ENCODE data around the gene CLEC16A.

DNA sequence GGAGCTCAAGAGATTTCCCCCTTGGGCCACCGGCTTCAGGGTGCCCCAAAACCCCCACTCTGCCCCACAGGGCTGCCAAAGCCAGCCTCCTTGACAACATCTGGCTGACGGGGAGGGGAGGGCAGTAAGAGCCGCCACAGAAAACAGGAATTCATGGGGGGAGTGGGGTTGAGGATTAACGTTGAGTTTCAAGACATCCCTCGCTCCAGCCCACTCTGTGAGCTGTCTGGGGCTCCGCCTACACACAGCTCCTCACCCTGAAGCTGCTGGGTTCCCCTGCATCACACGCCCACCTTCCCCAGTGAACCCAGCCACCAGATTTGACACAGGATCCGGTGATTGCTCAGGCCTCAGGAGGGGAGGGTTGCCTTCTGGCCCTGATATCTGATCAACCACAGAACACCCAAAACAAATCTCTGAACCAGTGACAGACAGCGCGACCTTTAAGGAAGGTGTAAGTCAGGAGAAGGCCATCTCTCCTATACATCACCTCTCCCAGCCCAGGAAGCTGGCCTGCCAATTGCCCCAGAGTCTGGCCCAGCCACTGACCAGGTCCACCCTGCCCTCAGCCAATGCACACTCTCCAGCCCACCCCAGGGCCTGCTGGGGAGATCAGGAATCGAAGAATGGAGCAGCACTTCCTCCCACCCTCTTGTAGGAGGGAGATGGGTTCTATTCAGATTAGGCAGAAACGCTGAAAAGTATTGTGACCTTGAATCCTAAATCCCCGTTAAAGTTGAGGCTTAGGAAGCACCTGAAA is 132.1 kb downstream of the CLEC16A start:
- TF ChIP-seq, protein P1, sequence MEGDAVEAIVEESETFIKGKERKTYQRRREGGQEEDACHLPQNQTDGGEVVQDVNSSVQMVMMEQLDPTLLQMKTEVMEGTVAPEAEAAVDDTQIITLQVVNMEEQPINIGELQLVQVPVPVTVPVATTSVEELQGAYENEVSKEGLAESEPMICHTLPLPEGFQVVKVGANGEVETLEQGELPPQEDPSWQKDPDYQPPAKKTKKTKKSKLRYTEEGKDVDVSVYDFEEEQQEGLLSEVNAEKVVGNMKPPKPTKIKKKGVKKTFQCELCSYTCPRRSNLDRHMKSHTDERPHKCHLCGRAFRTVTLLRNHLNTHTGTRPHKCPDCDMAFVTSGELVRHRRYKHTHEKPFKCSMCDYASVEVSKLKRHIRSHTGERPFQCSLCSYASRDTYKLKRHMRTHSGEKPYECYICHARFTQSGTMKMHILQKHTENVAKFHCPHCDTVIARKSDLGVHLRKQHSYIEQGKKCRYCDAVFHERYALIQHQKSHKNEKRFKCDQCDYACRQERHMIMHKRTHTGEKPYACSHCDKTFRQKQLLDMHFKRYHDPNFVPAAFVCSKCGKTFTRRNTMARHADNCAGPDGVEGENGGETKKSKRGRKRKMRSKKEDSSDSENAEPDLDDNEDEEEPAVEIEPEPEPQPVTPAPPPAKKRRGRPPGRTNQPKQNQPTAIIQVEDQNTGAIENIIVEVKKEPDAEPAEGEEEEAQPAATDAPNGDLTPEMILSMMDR (IDR thresholded peaks at IDR 0.05; ENCODE audit: low read depth, low read length, poor library complexity, severe bottlenecking), result no peak
- no peak for TF ChIP-seq EZH2phosphoT487 (IDR thresholded peaks at IDR 0.05; ENCODE audit: borderline replicate concordance, low read length)
